Kidney epithelial cell (primary cell): ENCODE measurements around the gene INPP5A. TPM values are rescaled to one million over a fixed set of nuclear protein-coding genes. Genes with fewer than 3 reads are reported as not detected.

Experiments
- DNase-seq: peaks from one replicate; pipeline ENCODE4 v3.0.0-alpha.2; 2010; ENCODE audit warnings: low read depth
- H3K27me3 ChIP-seq: 2 replicates; pipeline ENCODE4 v1.6.0; 2011; ENCODE audit warnings: low read length; ENCODE audit not compliant: control insufficient read depth, insufficient read depth
- H3K36me3 ChIP-seq: 2 replicates; pipeline ENCODE4 v1.5.1; 2011; ENCODE audit warnings: low read length; ENCODE audit not compliant: control insufficient read depth, insufficient read depth
- H3K4me3 ChIP-seq: 2 replicates; pipeline ENCODE4 v1.5.1; 2011; ENCODE audit warnings: low read depth, mild to moderate bottlenecking, control low read depth, low read length
- CTCF ChIP-seq: IDR thresholded peaks from 2 replicates; pipeline ENCODE4 v1.5.1; 2011; ENCODE audit warnings: mild to moderate bottlenecking, moderate library complexity, low read length, control low read depth, inconsistent platforms; ENCODE audit not compliant: insufficient read depth, poor library complexity, severe bottlenecking
- total RNA-seq: library from RNA; depleted of rRNA; stranded (reverse); fragments of >200 nt; gene quantifications from 2 replicates; pipeline ENCODE4 v1.2.3, GENCODE V29; 2015

Gene INPP5A
- total RNA-seq, 1 donor from 2014 or later = 45.1 TPM

GRCh38 chr10:132641966-132642731 lies 104.6 kb downstream of the INPP5A start:
- DNase-seq = no peak
- no peaks in the 10 kb centered on the region for H3K36me3 ChIP-seq
- TF ChIP-seq CTCF = no peak
- no peak overlapping the region for H3K4me3 ChIP-seq
- H3K27me3 ChIP-seq = no peaks in the 10 kb centered on the region

DNA sequence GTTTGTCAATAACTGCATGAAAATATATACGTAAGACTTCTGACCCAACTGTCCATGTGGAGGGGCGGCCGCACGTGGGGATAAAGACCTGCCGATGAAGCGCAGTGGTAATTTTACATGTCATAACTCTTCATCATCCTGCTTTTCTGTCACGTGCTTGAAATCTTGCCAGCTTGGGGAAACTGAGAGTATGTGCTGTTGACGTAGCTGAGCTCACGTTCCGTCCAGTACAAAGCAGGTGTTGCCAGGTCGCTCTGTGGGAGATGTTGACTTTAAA lies 105.1 kb downstream of the INPP5A start:
- DNase-seq = no peak
- no peak for TF ChIP-seq CTCF
- Histone ChIP-seq H3K27me3 (no peaks in the 10 kb centered on the region), H3K36me3 (no peaks in the 10 kb centered on the region), H3K4me3 (no peak overlapping the region)

GRCh38 chr10:132643709-132644526 lies 106.3 kb downstream of the INPP5A start:
- no peak for TF ChIP-seq CTCF
- Histone ChIP-seq H3K4me3 (no peak overlapping the region), H3K27me3 (no peaks in the 10 kb centered on the region), H3K36me3 (no peaks in the 10 kb centered on the region)
- no peak for DNase-seq

DNA sequence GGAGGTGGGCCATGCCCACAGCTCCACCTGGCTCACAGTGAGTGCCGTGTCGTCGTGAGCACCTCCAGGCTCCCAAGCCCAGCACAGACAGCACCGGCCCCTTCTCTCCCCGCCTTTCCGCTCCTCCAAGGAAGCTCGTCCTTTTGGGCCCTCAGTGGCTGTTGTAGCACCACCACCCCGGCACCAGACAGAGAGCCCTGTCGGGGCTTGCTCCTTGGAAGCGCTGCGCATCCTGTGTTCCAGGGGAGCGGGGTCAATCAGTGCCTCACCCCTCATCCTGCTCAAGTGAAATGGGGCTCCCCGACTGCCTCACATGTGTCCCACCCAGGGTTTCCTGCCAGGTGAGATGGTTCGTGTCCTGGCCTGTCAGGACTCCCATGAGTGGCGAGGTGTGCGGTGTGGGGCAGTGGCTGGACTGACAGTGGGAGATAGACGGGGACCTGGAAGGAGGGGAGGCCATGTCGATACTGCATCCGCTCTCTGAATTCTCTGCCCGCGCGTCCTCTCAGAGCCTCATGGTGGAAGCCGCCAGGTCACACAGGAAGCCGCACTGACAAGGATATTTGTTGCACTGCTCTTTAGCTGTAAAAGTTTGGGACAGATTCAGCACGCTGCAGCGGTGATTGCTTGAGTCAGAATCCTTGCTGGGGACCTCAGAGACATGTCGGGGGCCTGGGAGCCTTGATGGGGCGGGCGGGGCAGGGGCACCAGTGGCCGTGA lies 107.1 kb downstream of the INPP5A start:
- no peak for DNase-seq
- no peak for TF ChIP-seq CTCF
- Histone ChIP-seq H3K4me3 (no peak overlapping the region), H3K27me3 (no peaks in the 10 kb centered on the region), H3K36me3 (no peaks in the 10 kb centered on the region)

DNA sequence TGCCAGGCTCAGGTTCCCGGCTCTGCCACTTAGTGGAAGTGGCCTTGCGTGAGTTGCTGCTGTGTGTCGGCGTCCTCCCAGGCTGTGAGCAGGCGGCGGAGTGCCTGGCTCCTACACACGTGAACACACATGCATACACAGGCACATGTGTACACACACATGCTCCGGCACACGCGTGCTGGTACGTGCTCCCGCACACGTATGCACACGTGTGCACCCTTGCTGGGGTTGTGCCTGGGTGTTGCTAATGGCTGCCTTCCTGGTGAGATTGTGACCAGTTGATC lies 107.6 kb downstream of the INPP5A start:
- TF ChIP-seq CTCF = no peak
- no peak for DNase-seq

More for the DNA sequence above, 107.6 kb downstream of the INPP5A start:
- Histone ChIP-seq H3K27me3 (no peaks in the 10 kb centered on the region), H3K36me3 (no peaks in the 10 kb centered on the region), H3K4me3 (no peak overlapping the region)
